Lower lobe of right lung (tissue), 2 donors: ENCODE measurements around the gene VAPB. TPM values are rescaled to one million over a fixed set of nuclear protein-coding genes. Genes with fewer than 3 reads are reported as not detected.
A peak's percentile ranks its signal among the peaks of the same experiment; 100 is the strongest.

Source experiments
- ATAC-seq, 2 donors: fragments of 200-7000 bp; cut with Tn5 transposase; one replicate each; pipeline ENCODE4 v1.9.1; 2020 to 2022; ENCODE audit warnings: mild to moderate bottlenecking in 2 of 2, moderate library complexity in 2 of 2
- DNase-seq: peaks from one replicate; pipeline ENCODE4 v3.0.0-alpha.2; 2020
- H3K27ac ChIP-seq: fragments of 200-600 bp; one replicate; pipeline ENCODE4 v1.8.0; 2022
- H3K27me3 ChIP-seq: fragments of 200-600 bp; one replicate; pipeline ENCODE4 v1.8.0; 2022; ENCODE audit warnings: low read depth
- H3K36me3 ChIP-seq: fragments of 200-600 bp; one replicate; pipeline ENCODE4 v1.8.0; 2022; ENCODE audit warnings: mild to moderate bottlenecking
- H3K4me1 ChIP-seq: fragments of 200-600 bp; one replicate; pipeline ENCODE4 v1.8.0; 2022
- H3K4me3 ChIP-seq: fragments of 200-600 bp; one replicate; pipeline ENCODE4 v1.8.0; 2022; ENCODE audit warnings: mild to moderate bottlenecking
- H3K9me3 ChIP-seq: fragments of 200-600 bp; one replicate; pipeline ENCODE4 v1.8.0; 2022
- CTCF ChIP-seq: fragments of 200-600 bp; IDR thresholded peaks from one replicate; pipeline ENCODE4 v1.8.0; 2022; ENCODE audit warnings: antibody characterized with exemption, mild to moderate bottlenecking
- intact Hi-C: fragments of 100-400 bp; cut with DNase I; formaldehyde crosslinking; loops from one replicate; pipeline ENCODE4 v1.11.0; 2022
- total RNA-seq: library from RNA; stranded (reverse); fragmentation: NEBNext Ultra II Directional; extraction: Animal tissue kit (Norgen Biotek cat#: 25700); gene quantifications from one replicate; pipeline ENCODE4 v1.2.1, GENCODE V29; 2021
- donor health status: DM: no; HTN: yes; CAD: no; lungs with severe emphysema.

VAPB gene
- total RNA-seq, 1 donor from 2014 or later = 44.5 TPM

DNA sequence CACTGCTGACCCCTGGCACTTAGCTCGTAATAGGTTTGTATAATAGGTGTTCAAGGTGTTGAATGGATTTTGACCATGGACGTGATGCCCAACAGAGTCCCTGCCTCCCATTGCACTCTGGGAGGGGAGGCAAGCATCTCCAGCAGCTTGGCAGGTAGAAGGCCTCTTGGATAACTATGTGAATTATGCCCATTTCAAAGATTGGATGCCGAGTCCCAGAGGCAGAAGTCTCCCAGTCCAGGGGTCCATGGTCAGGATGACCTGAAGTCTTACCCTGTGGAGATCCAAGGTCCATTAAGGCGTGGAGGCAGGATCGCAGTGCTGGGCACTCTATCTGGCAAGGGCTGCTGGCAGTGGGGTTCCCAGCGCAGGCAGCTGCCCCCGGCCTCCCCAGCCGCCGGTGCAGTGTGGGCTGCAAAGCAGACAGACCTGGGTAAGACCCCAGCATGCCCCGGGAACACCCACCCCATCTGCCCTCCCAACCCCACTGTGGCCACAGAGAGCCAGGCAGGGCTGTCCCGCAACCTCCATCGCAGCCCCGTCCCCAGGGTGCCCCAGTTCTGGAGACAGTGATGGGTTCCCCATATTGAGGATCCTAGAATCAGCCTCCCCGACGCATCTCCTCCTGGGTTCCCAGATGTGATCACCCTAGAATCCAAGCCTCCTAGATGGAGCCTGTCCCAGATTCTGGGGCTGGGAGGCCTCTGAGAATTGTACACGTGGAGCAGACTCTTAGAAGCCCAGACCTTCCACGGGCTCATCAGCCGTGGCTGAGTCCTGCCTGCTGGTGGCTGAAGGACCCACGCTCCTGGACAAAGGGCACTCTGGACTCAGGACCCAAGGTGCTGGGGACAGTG, 81.5 kb downstream of the VAPB start:
- DNase-seq = no peak
- Histone ChIP-seq H3K4me3 (no peak overlapping the region), H3K9me3 (no peaks in the 10 kb centered on the region), H3K36me3 (no peaks in the 10 kb centered on the region), H3K27ac (no peak overlapping the region), H3K4me1 (no peaks in the 10 kb centered on the region), H3K27me3 (peaks cover 4% of the 10 kb centered on the region)
- intact Hi-C loops = no loop called here
- ATAC-seq = no peak
- TF ChIP-seq CTCF = no peak

GRCh38 chr20:58471193-58472164, 82.5 kb downstream of the VAPB start:
- H3K4me3 ChIP-seq = no peak overlapping the region
- no peak for TF ChIP-seq CTCF
- no peaks in the 10 kb centered on the region for H3K4me1 ChIP-seq
- no peaks in the 10 kb centered on the region for H3K36me3 ChIP-seq
- intact Hi-C loops = no loop called here
- ATAC-seq = peak; percentile 39 to 52
- H3K27ac ChIP-seq = no peak overlapping the region
- no peak for DNase-seq
- H3K27me3 ChIP-seq = peaks cover 4% of the 10 kb centered on the region
- no peaks in the 10 kb centered on the region for H3K9me3 ChIP-seq

GRCh38 chr20:58472273-58473018, 83.4 kb downstream of the VAPB start:
- H3K4me1 ChIP-seq = no peaks in the 10 kb centered on the region

DNA sequence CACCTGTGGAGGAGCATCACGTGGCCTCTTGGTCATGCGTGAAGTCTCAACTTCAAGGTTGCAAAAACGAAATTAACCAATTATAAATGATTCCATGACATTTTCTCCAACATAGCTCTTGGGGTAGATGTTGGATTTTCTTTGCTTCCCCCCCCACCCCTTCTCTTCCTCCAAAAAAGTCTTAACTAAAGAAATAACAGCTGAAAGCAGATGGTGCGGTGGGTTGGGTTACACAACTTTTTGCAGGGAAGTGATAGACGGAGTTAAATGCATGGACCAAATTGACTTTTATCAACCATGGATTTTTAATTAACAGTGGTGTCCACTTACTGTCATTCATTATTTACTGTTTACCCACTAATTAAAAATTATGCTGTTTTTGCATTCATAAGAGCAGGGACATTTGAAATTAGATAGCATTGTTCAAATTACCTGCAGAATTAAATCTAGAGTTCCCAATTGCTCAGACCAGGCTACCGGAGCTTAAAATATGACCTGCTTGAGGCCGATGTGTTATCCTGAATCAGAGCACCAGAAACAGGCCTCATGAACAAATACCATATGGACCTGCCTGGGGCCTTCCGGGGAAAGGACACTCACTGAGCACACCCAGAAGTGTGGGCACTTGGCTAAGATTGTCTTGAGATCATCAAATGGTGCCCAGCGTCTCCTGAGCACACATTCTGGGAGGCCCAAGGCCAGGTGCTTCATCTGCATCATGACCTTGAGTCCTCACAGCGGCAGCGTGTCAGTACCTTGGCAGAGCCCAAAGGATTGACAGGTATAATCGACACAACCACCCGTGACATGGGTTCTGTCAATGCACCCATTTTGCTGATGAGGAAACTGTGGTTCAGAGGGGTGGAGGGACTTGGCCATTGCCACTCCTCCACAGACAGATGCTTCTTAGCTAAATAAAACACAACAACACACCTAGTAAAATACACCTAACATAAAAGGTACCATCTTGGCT, 84.7 kb downstream of the VAPB start:
- no peaks in the 10 kb centered on the region for H3K36me3 ChIP-seq
- intact Hi-C loops = no loop called here
- ATAC-seq = no peak
- DNase-seq = no peak
- no peak overlapping the region for H3K27ac ChIP-seq
- no peak for TF ChIP-seq CTCF
- H3K27me3 ChIP-seq = no peaks in the 10 kb centered on the region
- no peaks in the 10 kb centered on the region for H3K4me1 ChIP-seq
- no peak overlapping the region for H3K4me3 ChIP-seq
- peaks cover 6% of the 10 kb centered on the region for H3K9me3 ChIP-seq

More at GRCh38 chr20:58472273-58473018, 83.4 kb downstream of the VAPB start:
- ATAC-seq = no peak
- Histone ChIP-seq H3K9me3 (no peaks in the 10 kb centered on the region), H3K4me3 (no peak overlapping the region), H3K27ac (no peak overlapping the region), H3K36me3 (no peaks in the 10 kb centered on the region), H3K27me3 (no peaks in the 10 kb centered on the region)
- no peak for DNase-seq
- intact Hi-C loops = no loop called here
- no peak for TF ChIP-seq CTCF
